SK-N-MC (cell line): ENCODE results near the gene OAS1.

Experiments used
- EZH2 ChIP-seq: fragments of 200-600 bp; sonication (generic); IDR thresholded peaks from one replicate; pipeline ENCODE4 v1.6.1; 2017; ENCODE audit warnings: antibody characterized with exemption
- FOXP2 ChIP-seq: optimal IDR thresholded peaks from 2 replicates; pipeline ENCODE3; 2011; ENCODE audit warnings: mild to moderate bottlenecking, moderate library complexity; ENCODE audit not compliant: insufficient read depth; ENCODE audit errors: extremely low read length, control extremely low read depth
- POLR2AphosphoS5 ChIP-seq: IDR thresholded peaks from 2 replicates; pipeline ENCODE4 v1.6.1; 2012; ENCODE audit warnings: mild to moderate bottlenecking, low read depth, low read length, borderline replicate concordance

DNA sequence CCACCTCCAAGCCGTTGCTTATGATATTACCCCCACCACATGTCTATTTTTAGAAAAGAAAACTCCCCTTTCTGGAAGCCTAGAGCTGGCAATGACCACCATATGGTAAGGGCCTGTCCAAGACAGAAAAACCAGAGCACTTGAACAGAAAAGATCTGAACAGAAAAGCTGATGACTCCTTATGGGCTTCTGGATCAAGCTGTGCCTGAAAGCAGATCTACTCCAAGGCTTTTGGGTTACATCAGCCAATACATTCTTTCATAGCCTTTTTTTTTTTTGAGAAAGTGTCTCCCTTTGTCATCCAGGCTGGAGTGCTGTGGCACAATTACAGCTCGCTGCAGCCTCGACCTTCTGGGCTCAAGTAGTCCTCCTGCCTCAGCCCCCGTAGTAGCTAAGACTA is 54.8 kb downstream of the OAS1 start:
- no peak for TF ChIP-seq EZH2
- TF ChIP-seq POLR2AphosphoS5: no peak
- TF ChIP-seq FOXP2: no peak
